Stimulated activated CD4-positive, alpha-beta T cell treated with anti-CD3 and anti-CD28 coated beads, Interleukin-4, amount 100 ng/mL, for 48 hours (primary cell): ENCODE results near the gene FILIP1L.
"Not testable (repeated sequence)": the region's sequence is repeated elsewhere in the genome, so short reads cannot be mapped to it uniquely, and the experiment has no call there.

Experiments used
- DNase-seq, 2 donors: peaks; one replicate each; pipeline ENCODE4 v3.0.0-alpha.2; 2020; ENCODE audit warnings: low read depth in 2 of 2

The FILIP1L gene

DNA sequence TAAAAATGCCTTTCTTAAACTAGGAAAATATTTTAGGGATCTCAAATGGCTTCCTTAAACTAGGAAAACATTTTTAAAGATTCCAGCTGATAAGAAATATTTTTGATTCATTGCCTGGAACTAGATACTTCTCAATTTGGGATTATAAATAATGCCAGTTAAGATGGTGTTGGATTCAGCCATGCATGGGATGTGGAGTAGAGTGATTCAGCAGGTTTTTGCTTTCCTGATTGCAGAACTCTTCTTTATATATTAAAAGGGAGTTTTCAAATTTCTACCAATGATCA lies 15.6 kb downstream of the FILIP1L start:
- no peak for DNase-seq

DNA sequence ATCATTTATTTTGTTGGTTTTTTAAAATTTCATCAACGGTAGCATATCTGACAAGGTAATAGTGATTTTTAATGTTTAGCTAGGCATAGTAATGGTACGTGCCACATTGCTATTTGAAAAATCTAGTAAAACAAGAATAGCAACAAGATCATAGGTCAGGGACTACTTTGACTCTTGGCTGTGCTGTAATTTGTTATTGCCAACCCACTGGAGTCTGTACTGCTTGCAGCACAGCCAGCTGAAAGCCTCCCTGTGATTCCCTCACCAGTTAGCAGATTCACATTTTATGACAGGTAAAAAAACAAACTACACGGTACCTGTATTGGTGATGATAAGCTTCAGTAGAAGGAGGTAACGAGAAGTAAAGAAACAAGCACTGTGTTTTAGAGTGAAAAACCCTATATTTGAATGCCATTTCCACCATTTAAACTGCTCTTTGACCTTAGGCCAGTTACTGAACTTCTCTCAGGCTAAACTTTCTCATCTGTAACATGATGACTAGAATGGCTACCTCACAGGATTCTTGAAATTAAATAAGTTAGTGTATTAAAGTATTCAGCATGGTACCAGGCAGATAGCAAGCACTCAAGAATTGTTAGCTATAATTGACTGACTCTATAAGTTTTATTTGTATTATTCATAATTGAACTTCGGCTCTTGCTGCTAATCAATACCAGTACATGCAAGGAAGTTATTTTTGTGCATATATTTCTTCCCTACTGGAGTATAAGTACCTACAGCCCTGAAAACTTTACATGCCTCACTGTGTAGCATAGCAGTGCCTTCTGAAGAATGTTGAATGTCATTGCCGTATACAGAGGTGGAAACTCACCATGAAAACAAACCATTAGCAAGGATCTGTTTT lies 16.1 kb downstream of the FILIP1L start:
- DNase-seq, result no peak

DNA sequence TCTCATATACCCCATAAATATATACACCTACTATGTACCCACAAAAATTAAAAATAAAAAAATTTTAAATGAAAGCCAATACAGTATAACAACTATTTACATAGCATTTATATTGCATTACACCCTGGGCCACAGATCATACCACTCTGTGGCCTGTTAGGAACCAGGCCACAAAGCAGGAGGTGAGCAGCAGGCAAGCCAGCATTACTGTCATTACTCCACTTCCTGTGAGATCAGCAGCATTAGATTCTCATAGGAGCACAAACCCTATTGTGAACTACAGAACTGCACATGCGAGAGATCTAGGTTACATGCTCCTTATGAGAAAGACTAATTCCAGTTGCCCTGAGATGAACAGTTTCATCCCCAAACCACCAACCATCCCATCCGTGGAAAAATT lies 17.4 kb downstream of the FILIP1L start:
- no peak for DNase-seq

DNA sequence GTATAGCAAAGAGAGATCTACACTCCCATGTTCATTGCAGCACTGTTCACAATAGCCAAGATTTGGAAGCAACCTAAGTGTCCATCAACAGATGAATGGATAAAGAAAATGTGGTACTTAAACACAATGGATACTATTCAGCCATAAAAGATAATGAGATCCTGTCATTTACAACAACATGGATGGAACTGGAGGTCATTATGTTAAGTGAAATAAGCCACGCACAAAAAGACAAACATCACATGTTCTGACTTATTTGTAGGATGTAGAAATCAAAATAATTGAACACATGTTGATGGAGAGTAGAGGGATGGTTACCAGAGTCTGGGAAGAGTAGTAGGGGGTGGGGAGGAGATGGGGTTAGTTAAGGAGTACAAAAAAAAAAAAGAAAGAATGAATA lies 18.0 kb downstream of the FILIP1L start:
- not testable (repeated sequence) for DNase-seq

DNA sequence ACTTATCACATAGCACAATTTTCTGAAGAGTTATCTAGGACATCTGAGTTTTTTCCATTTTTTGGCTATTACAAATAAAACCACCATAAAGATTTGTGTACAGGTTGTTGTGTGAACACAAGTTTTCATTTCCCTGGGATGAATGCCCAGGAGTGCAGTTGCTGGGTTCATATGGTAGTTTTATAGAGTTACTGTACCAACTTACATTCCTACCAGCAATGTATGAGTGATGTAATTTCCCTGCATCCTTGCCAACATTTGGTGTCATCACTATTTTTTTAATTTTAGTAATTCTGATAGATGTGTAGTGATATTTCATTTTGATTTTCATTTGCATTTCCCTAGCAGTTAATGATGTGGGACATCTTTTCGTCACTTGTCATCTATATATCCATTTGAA lies 20.5 kb downstream of the FILIP1L start:
- no peak for DNase-seq

DNA sequence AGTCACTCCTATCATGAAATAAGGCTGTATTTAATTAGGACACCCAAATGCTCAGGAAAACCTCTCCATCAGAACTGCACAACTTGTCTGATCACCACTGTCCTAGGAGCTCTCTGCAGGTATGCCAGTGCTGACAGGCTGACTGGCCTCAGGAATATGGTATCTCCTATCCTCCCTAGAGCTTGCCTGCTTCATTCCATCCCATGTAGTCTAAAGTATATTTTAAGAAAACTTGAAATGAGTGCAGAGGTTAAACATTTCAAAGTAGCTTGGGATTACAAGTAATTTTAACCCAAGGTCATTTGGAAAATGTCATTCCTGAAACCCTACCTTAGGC lies 23.7 kb downstream of the FILIP1L start:
- DNase-seq, result no peak

DNA sequence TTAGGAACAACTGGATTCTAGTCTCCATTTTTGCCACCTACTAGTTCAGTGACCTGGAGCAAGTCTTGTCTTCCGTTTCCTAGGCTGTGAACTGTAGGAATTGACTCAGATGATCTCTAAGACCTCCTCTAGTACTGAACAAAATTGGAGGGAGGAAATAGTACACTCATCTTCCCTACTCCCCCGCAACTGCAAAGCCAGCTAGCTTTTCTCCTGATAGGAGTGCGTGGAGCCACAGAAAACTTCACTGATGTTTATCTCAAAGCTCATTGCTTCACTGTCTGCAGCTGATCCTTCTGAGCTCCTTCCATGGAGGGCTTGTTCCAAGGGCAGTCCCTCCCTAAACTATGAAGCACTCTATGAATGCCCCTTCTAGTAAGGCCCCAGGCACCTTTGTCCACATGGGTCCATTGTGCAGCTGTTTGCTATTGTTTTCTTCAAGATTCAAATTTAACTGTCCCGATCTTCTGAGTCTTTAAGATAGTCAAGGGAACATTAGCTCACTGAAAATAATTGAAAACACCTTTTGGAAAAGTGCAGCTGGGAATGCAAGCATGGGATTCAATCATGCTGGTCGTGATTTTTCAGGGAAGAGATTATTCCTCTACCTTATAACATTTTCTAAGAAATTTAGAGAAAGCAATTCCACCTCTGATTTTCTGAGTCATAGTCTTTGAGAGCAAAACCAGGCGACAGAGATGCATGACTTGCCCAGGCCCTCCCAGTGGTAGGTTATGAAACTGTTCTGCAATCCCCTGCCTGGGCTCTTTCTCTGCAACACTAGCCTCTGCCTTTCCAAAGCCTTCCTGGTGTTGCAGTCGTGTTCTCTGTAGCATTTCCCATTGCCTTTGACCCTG lies 24.3 kb downstream of the FILIP1L start:
- no peak for DNase-seq

DNA sequence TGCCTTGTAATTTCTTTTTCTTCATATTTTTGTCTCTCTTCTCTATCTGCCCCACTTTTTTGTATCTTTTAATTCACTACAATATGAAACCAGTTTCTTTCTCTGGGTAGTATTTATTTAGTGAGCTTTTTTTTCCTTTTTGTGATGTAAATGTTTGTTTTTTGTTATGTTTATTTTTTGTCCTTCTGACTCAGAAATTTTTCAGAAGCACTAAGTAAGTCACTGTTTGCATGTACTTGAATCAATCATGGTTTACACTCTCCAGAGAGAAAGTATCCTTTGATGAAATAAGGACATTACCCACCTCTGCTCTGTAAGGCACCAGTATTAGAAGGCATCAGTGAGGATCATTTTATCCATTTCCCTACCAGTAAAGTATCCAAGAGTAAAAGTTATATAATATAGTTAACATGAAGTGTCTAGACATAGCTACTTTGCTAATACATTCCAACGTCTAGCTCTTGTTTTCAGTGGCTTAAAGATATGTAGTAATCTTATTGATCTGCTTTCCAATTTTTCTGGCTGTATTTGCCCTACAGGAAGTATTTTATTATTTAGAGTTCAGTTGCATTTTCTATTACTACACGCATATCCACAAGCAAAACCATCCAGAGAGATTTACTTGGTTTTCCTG lies 25.4 kb downstream of the FILIP1L start:
- DNase-seq, result no peak

DNA sequence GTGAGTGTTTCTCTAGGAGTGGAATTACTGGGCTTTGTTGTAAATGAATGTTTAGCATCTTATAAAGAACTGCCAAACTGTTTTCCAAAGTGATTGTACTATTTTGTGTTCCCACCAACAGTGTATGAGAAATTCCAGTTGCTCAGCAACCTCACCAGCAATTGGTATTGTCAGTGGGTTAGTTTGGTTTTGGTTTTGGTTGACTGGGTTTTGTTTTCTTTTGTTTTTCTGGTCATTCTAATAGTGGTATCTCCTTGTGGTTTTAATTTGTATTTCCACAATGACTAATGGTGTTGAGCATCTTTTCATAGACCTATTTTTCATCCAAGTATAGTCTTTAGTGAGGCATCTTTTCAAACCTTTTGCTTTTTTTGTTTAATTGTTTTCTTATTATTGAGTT lies 27.1 kb downstream of the FILIP1L start:
- DNase-seq, result no peak

DNA sequence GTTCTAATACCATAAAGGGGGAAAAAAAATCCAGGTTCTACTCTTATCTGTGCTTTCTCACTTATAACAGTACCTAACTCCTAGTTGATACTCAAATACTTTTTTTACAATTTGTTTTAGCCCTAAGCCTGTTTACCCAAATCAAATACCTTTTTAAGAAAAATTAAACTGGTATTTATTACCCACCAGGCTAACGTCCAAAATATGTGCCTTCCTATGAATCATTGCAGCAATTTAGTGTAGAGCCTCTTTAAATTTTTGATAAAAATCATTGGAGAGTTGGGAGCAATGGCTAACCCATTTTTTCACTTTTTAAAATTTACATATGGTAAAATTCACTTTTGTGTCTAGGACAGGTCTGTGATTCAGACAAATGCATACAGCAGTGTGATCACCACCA lies 27.9 kb downstream of the FILIP1L start:
- DNase-seq, result no peak

DNA sequence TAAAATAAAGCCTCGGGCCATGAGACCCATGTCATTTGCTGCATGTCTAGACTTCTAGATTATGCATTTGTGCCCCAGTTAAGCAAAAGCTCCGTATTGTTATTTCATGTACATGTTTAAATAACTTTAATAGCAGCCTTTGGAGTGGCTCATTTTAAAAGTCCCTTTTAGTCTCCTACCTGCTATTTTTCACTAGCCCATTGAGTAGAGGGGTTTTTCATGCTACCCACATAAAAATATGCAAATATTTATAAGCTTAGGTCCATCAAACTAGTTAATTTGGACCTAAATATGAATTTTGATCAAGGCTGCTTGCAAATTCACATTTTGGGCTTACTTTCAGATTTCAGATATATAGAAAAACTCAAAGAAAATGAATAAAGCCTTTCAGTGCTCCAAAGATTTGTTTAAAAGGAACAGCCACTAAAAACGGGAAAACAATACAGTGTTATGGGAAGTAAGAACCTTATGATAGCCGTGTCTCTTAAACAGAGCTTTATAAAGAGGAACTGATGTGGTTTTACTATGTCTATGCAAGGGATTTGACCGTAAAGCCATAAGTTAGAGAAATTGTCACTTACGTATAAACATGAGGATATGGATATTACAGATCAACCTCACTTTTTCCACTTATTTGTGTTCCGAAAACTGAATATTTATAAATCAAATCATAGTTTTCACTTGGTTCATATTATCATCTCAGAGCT lies 30.0 kb downstream of the FILIP1L start:
- no peak for DNase-seq

DNA sequence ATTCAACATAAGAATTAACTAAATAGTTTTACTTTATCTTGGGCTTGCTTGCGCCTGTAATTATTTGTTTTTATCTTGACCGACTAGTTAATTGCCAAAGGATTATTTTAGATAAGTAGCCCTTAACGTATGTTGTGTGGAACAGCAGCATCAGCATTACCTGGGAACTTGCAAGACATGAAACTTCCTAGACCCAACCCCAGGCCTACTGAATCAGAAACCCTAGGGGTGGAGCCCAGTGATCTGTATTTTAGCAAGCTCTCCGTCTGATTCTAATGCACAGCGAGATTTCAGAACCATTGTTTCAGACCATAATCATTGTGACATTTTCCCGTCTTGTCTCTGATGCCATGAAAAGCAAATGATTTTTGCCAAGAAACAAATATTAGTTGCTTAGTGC lies 31.1 kb downstream of the FILIP1L start:
- DNase-seq, result no peak

DNA sequence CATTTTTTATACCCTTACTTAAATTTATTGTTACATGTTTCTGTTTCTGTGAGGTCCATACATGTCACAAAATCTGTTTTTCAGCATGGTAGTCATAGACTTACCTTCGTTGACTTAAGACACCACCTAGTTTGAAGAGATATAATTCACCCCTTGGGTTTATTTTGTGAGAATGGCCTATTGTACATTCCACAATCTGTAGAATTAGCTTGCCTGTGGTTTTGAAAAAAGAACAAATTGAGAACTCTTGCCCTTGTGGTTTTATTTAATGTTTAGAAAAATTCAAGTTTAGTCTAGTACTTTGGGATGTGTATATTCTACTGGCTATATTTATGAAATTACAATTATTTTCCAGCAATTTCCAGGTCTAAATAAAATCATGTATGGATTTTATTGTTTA lies 31.6 kb downstream of the FILIP1L start:
- DNase-seq, result no peak

DNA sequence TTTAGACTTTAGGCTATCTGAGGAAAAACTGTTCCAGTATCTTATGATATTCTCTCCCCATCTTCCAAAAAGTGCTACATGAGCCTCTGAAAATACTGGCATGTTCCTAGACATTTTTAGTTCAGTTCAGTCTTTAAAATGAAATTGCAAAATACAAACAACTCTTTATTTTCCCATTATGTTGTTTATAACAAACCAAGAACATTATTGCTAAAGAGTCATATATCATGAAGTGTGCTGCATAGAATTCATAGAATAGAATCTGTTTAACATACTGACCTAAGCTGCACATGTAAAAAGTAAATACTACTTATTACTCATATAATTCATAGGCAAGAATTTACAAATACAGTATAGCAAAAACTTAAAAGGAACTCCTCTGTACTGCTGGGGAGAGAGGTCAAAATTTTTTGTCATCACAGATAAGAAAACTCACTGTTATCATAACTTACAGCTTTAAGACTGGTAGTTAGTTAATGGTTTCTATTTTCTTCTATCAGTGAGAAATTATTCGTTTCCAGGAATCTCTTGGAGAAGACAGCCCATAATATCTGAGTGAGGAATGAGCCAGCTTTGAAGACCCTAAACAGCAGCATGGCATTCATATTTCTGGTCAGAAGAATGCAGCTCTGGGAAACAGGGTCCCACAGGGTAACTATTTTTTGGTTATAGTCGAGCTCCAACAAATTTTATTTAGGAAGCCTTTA lies 32.2 kb downstream of the FILIP1L start:
- no peak for DNase-seq

DNA sequence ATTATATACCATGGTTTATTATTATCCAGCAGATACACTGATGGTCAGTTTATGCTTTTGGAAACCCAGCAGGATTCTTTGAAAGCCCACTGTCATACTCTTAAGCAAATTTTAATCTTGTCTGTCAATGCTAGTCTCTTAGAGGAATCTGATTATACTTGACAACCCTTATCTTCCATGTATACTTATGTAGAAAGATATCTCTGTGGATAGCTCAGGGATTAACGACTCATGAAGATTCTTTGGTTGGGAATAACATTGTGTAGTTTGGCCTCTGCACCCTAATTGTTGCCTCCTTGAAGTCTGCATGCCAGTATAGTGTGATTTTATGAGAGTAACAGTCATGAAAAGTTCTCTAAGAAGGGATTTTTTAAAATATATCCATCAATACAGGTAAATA lies 33.0 kb downstream of the FILIP1L start:
- DNase-seq, result no peak

DNA sequence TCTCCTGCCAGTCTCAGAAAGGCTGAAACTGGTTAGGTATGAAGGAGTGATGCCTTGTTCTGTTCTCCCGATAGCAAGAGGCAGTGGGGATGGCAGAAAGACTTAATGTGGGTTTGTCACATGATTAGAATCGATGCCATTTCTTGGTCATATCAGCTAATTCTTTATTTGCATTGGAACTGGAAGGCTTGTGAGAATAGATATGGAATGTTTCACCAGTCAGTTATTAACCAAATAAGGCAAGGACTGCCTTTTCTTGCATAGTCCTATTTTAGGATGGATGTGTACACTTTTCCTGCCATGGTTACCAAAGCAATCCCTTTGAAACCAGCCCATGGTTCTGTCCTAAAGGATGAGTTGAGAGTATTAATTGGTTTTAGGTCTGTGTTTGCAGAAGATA lies 33.7 kb downstream of the FILIP1L start:
- no peak for DNase-seq

DNA sequence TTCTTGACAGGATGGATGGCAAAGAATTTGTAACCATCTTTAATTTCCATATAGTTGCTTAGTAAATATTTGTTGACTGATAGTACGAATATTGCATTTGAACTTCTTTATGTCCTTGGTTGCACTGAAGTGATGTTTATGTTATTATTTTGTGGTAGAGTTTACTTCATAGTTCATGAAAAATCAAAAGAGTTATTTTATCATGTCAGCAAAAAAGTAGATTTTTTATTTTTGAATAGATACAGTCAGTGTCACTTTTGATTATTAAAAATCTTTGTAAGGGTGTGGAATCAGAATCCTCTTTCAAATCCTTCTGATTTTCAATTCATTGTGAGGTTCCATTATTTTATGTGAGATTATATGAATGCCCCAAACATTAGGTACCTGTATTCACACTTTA lies 35.0 kb downstream of the FILIP1L start:
- no peak for DNase-seq

DNA sequence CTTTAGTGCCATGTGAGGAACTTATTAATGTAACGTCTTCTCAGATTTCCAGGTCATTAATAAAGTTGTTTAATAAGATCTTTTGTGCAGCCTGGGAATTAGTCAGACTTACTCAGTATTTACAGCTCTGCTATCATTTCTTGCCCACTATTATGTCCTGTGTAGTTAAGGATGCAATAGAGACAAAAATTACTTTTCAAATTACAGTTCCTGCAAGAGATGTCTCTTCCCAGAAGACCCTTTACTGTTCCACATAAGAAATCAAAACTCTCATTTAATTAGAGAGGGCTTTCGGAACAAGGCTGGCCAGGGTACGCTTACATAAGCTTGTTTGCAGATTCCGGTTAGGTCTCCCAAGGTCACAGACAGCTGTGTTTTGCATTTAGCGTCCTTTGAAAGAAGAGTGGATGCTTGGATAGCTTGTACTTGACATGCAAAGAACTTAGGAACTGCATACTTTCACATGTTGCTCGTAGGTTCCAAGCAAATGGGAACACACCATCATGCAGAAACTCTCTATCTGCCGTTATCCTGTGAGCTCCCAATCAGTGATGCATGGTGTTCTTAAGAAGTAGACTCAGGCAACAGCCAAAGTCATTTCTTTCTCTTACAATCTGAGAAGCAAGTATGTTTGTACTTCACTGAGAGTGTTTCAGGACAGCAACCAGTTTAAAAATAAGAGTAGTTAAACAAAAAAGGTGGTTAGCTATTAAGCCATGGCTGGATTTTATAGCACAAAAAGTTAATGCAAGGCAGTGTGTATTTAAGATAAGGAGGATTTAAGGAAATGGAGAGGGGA lies 37.4 kb downstream of the FILIP1L start:
- DNase-seq, result no peak

DNA sequence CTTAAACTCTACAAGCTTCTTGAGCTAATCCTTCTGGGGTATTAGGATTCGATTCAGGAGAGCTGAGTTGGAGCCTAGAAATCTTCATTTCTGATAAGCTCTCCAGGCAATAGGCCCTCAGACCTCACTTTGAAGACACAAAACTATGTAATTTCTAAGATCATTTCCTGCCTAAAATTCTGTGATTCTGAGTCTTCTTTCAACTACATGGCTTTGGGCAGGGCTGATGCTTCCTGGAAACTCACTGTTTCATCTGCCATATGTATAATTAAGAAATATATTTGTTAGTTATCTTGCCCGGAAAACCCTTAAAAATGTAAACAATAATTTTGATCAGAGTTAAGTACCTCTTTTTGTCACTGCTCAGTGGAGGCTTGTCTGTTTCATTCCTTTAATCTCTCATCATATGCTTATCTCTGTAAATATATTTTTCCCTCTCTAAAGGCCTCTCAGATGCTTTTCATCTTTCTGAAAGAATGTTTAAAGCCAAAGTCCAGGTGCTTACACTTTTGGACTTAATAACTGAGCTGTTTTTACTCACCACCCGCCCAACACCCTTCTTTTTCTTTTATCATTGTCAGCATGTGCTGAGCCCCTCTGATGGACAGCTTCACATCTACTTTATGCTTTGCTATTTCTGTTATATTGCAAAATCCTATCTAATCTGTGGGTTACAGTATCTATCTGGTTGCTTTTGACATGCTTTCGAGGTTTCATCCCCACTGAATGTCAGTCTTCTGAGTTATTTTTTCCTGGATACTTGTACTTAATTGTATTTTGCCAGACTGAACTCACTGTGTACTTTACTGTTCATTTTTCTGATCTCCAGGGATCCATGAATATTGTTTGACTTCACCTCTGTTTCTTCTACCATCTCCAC lies 38.2 kb downstream of the FILIP1L start:
- DNase-seq, result no peak

DNA sequence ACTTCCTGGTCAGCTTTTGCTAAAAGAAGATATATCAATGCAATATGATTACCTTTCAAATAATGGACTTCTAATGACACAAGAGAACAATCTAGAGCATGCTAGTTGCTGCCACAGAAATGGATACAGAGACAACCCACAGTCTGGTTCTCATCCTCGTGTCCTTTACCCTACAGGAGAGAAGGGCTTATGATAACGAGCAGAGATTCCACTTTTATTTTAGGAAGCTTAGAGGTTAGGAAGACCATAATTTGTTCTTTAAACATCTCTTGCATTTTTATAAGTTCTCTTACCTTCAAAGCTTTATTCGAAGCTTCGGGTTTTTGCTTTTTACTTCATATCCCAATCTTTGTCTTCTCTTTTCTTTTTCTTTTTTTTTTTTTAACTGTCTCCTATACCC lies 39.1 kb downstream of the FILIP1L start:
- no peak for DNase-seq
